HepG2 (cell line): ENCODE results near the gene LARP1B. TPM values are rescaled to one million over a fixed set of nuclear protein-coding genes. Genes with fewer than 3 reads are reported as not detected.

Source experiments
- ATAC-seq: fragments of 200-7000 bp; cut with Tn5 transposase; 3 replicates; pipeline ENCODE4 v1.9.1; 2020; ENCODE audit warnings: mild to moderate bottlenecking, moderate library complexity
- BruUV-seq: library from RNA; stranded (reverse); fragments of 400-500 nt; replicated peaks from 2 replicates; lab custom pipeline; 2021; lab: Mats Ljungman, UMichigan
- CTCF ChIA-PET: fragments of 300-600 bp; formaldehyde crosslinking; extraction: SDS; loops from one replicate; lab custom pipeline; 2021; ENCODE audit warnings: low total read pairs, inconsistent platforms, low intra/inter-chr PET ratio; lab: Yijun Ruan, JAX
- POLR2A ChIA-PET: fragments of 350-600 bp; sonication (Branson Sonifier 250); formaldehyde crosslinking; loops from one replicate; lab custom pipeline; 2020; ENCODE audit warnings: antibody characterized with exemption, inconsistent platforms; lab: Yijun Ruan, JAX
- DNase-seq: peaks from one replicate; pipeline ENCODE4 v3.0.0-alpha.2; 2015; ENCODE audit warnings: low spot score
- FAIRE-seq: peaks from 3 replicates; lab custom pipeline; 2011; peaks lifted over from hg19 to GRCh38; lab: Jason Lieb, UNC
- H2AFZ ChIP-seq: one replicate; pipeline ENCODE4 v1.6.1; 2011; ENCODE audit warnings: low read length, inconsistent platforms
- H3K27ac ChIP-seq: fragments of 300-600 bp; 3 replicates; pipeline ENCODE4 v1.8.0; 2011; ENCODE audit warnings: mixed run types, mild to moderate bottlenecking, mixed read lengths, low read length, inconsistent platforms; ENCODE audit not compliant: insufficient read depth; ENCODE audit errors: extremely low read length
- H3K27me3 ChIP-seq, 2 experiments: fragments of 200-600 bp in 1 of 2; 2 replicates in 1 of 2; 3 replicates in 1 of 2; pipeline versions ENCODE4 v1.6.0 to v1.8.0; 2011; ENCODE audit warnings: low read length in 2 of 2, mild to moderate bottlenecking in 2 of 2, moderate library complexity in 2 of 2, inconsistent platforms in 1 of 2; ENCODE audit not compliant: insufficient read depth in 2 of 2, control insufficient read depth in 1 of 2
- H3K36me3 ChIP-seq, 2 experiments: fragments of 200-600 bp in 1 of 2; replicated peaks in 1 of 2; 2 replicates in 1 of 2; 3 replicates in 1 of 2; pipeline versions ENCODE4 v1.5.1 to v1.8.0; 2011; ENCODE audit warnings: low read length in 2 of 2, inconsistent platforms in 1 of 2; ENCODE audit not compliant: insufficient read depth in 2 of 2, control insufficient read depth in 1 of 2
- H3K4me1 ChIP-seq: 2 replicates; pipeline ENCODE4 v1.5.1; 2012; ENCODE audit warnings: low read length, inconsistent platforms; ENCODE audit not compliant: insufficient read depth
- H3K4me2 ChIP-seq: 2 replicates; pipeline ENCODE4 v1.6.0; 2011; ENCODE audit warnings: low read depth, low read length, inconsistent platforms
- H3K4me3 ChIP-seq, 3 experiments: fragments of 200-600 bp in 1 of 3; sonication (generic), shearing (Covaris generic) in 1 of 3; replicated peaks in 1 of 3; 2 replicates each; pipeline ENCODE4 v1.5.1; 2011 to 2016; ENCODE audit warnings: low read length in 3 of 3, inconsistent platforms in 2 of 3, low read depth in 2 of 3, mild to moderate bottlenecking in 2 of 3, control low read depth in 1 of 3, mixed read lengths in 1 of 3; ENCODE audit not compliant: insufficient read depth in 1 of 3
- H3K79me2 ChIP-seq: one replicate; pipeline ENCODE4 v1.6.1; 2011; ENCODE audit warnings: low read length, inconsistent platforms; ENCODE audit not compliant: insufficient read depth
- H3K9ac ChIP-seq: 2 replicates; pipeline ENCODE4 v1.6.0; 2011; ENCODE audit warnings: mild to moderate bottlenecking, low read depth, low read length, inconsistent platforms; ENCODE audit not compliant: insufficient read depth
- H3K9me3 ChIP-seq: 2 replicates; pipeline ENCODE4 v1.5.1; 2012; ENCODE audit warnings: mild to moderate bottlenecking, low read length
- H4K20me1 ChIP-seq: 2 replicates; pipeline ENCODE4 v1.6.0; 2011; ENCODE audit warnings: inconsistent platforms, mild to moderate bottlenecking, low read length, moderate library complexity; ENCODE audit not compliant: insufficient read depth
- BCL6 ChIP-seq: IDR thresholded peaks from 2 replicates; pipeline ENCODE4 v1.6.1; 2016; ENCODE audit warnings: missing genetic modification reagents, missing compliant biosample characterization
- FOSL1 ChIP-seq: sonication (generic); formaldehyde crosslinking; IDR thresholded peaks from 2 replicates; pipeline ENCODE4 v1.9.0; 2021; ENCODE audit warnings: missing genetic modification reagents, borderline replicate concordance
- PAXIP1 ChIP-seq: sonication (generic); formaldehyde crosslinking; conservative IDR thresholded peaks from 2 replicates; pipeline ENCODE4 v1.4.0; 2020; ENCODE audit warnings: mild to moderate bottlenecking, missing genetic modification reagents, moderate library complexity
- PLSCR1 ChIP-seq: sonication (generic); formaldehyde crosslinking; IDR thresholded peaks from 2 replicates; pipeline ENCODE4 v1.5.0; 2020; ENCODE audit warnings: missing genetic modification reagents, mild to moderate bottlenecking, borderline replicate concordance
- SRY ChIP-seq: sonication (generic); formaldehyde crosslinking; IDR thresholded peaks from 2 replicates; pipeline ENCODE4 v1.8.0; 2022; ENCODE audit warnings: mild to moderate bottlenecking, missing genetic modification reagents
- ZNF547 ChIP-seq: sonication (generic); formaldehyde crosslinking; IDR thresholded peaks from 2 replicates; pipeline ENCODE4 v1.5.1; 2020; ENCODE audit warnings: mild to moderate bottlenecking, missing genetic modification reagents
- WGBS: methylation state at CpG from one replicate; pipeline ENCODE4 v1.1.6; 2017; ENCODE audit warnings: low lambda C conversion rate; 5-methylcytosine and 5-hydroxymethylcytosine counted together
- in situ Hi-C: cut with HindIII; loops from 2 replicates; pipeline ENCODE4 v1.10.0; 2017; ENCODE audit warnings: low pct_unique_long_range_greater_than_20kb; ENCODE audit not compliant: extremely low pct_ligation_motif_present
- intact Hi-C: fragments of 100-400 bp; cut with micrococcal nuclease; formaldehyde crosslinking; loops from one replicate; pipeline ENCODE4 v1.10.0; 2022; ENCODE audit not compliant: unreplicated experiment
- polyA plus RNA-seq, 8 experiments: library from polyadenylated mRNA; depleted of rRNA in 3 of 8; stranded (reverse) in 7 of 8; unstranded in 1 of 8; fragments of >200 nt; fragmentation: Illumina TruSeq in 4 of 8; extraction: Trizol in 4 of 8; gene quantifications; 2 replicates each; pipeline versions ENCODE4 v1.2.1 to v1.2.3, GENCODE V29; 2011 to 2016; ENCODE audit warnings: low read depth in 4 of 8, missing spikeins in 1 of 8, mixed read lengths in 1 of 8; ENCODE audit not compliant: insufficient read depth in 1 of 8
- total RNA-seq, 5 experiments: library from RNA; depleted of rRNA; stranded (reverse); fragments of >200 nt; fragmentation: Illumina TruSeq; extraction: Trizol; gene quantifications; 2 replicates each; pipeline ENCODE4 v1.2.3, GENCODE V29; 2016; ENCODE audit warnings: low read depth in 1 of 5

The LARP1B gene
- total and polyA plus RNA-seq, 2 of the 13 experiments (the other 11 are each of a cell fraction or from before 2014, with no cell fraction given) = 19.2 to 52.7 TPM

DNA sequence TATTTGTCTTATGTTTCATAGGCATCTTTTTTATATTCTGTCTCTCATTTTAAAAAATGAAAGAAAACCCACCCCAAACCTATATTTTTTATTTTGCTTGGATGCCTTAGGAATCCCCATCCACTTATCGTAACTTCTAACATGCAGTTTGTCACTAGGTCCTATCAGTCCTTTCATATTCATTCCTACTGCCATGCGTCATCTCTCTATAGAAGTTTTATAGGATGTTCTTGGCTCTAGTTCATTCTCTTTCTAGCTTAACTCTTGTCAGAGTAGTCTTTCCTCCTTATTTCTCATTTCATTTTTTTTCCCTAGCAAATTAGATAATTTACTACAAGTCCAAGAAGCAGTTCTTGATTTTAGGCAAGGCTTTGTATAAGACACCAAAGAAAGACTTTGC lies 92.7 kb downstream of the LARP1B start:
- intact Hi-C loops (no loop called here), in situ Hi-C loops (no loop called here)
- Histone ChIP-seq H3K4me3 (no peak overlapping the region), H3K79me2 (no peaks in the 10 kb centered on the region), H3K27me3 (no peaks in the 10 kb centered on the region), H4K20me1 (no peaks in the 10 kb centered on the region), H3K27ac (no peak overlapping the region), H3K36me3 (peaks cover 2 to 4% of the 10 kb centered on the region in 2 experiments; a peak in 1 of 5 replicates), H3K9me3 (no peaks in the 10 kb centered on the region), H2AFZ (no peak overlapping the region), H3K9ac (no peak overlapping the region), H3K4me1 (no peaks in the 10 kb centered on the region), H3K4me2 (no peak overlapping the region)
- POLR2A ChIA-PET = no interaction called here
- 100% methylated on average over 2 of the region's 2 CpGs for WGBS
- TF ChIP-seq ZNF547 (CRISPR knock-in tag) (no peak), FOSL1 (CRISPR knock-in tag) (no peak)
- CTCF ChIA-PET = no interaction called here
- BruUV-seq = no TSS peak
- no peak for FAIRE-seq
- DNase-seq = no peak
- no peak for ATAC-seq

- no peaks in the 10 kb centered on the region; a peak in 1 of 5 replicates for H3K27me3 ChIP-seq
- no peak for DNase-seq
- TF ChIP-seq SRY (no peak), PAXIP1 (CRISPR knock-in tag) (no peak), PLSCR1 (CRISPR knock-in tag) (no peak), BCL6 (CRISPR knock-in tag) (no peak)
- in situ Hi-C loops (no loop called here), intact Hi-C loops (no loop called here)
- H3K4me1 ChIP-seq = peaks cover 7% of the 10 kb centered on the region; the same call in 1 of the 2 replicates
- no peak overlapping the region for H3K9ac ChIP-seq
- no peak for FAIRE-seq
- H3K36me3 ChIP-seq = peaks cover 2 to 4% of the 10 kb centered on the region in 2 experiments; a peak in 1 of 5 replicates
- H3K27ac ChIP-seq = no peak overlapping the region
- H3K4me3 ChIP-seq = no peak overlapping the region
- no peak overlapping the region for H3K4me2 ChIP-seq
- no peaks in the 10 kb centered on the region for H3K9me3 ChIP-seq
- CTCF ChIA-PET = no interaction called here
- BruUV-seq = no TSS peak
- H2AFZ ChIP-seq = no peak overlapping the region
- no peak for ATAC-seq
- POLR2A ChIA-PET = no interaction called here
- WGBS = 96% methylated on average over 23 of the region's 29 CpGs
- no peaks in the 10 kb centered on the region for H3K79me2 ChIP-seq
- no peaks in the 10 kb centered on the region for H4K20me1 ChIP-seq
These were observed 94.2 kb downstream of the LARP1B start for GRCh38 chr4:128155231-128155855.
